ENCODE results near the gene CRYBG2. TPM values are rescaled to one million over a fixed set of nuclear protein-coding genes. Genes with fewer than 3 reads are reported as not detected.

CRYBG2 gene, protein sequence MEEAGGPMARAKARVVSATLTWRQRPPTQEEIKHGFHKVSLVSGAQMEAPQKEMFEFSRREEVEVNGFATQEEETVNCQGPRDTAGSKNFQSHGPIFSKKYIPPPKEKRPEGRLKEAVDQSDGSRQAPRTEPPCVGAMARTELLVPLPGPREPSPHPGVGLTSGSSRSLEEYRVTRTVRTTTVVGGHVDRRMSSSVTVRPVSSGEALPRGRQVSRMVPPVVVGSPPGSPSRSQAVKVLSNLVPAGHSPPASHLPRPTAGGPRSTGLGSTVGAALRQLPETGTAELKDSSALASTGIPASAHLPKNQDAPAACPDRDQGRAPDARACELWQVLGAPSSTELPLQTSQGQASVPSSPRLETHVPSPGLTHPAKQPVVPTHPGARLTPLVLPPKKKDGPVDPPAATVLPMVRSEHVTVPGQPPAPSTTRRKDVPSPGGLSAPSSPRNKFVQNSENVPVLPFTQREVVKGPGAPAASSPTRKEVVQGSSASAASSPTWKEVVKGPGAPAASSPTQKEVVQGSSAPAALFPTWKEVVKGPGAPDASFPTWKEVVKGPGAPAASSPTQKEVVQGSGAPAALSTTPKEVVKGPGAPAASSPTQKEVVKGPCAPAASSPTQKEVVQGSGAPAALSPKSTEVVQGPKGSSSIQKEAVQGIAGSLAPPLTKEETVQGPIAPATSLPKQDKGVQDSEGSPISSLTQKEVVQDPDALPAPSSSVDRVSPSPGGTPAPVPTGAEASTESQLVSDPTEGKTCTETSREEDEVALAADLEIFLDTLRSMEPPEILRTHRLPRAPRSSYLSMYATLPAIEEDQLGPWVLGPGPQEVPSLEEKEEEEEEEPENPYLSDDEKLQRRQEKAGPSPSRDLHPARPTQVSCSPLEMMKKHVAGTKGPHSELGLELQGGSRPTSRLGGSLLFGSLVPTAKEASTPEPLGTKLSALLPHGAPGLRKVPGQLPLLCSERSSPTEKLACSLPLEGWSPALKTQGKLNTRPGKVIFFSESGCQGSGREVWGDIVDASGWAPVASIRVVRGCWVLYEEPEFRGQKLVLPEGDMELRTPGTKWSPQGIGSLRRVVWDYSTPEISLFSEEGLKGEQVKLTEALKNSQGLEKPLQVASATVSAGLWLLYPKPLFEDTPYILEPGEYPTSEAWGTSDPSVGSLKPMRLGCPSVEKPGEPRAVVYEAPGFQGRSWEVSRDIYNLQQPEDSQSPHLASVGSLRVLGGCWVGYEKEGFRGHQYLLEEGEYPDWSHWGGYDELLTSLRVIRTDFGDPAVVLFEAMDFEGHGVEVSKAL (N-terminal part only)
- under 1 TPM in 1 of 10 donors, not detected in 9; 0.64 TPM for total RNA-seq
- under 1 TPM in 1 of 2 donors, not detected in 1; 0.03 TPM for polyA plus RNA-seq
- long read RNA-seq, donor 1 = 0 reads
- long read RNA-seq, donor 2 = 0 reads
- long read RNA-seq, donor 3 = 0 reads

DNA sequence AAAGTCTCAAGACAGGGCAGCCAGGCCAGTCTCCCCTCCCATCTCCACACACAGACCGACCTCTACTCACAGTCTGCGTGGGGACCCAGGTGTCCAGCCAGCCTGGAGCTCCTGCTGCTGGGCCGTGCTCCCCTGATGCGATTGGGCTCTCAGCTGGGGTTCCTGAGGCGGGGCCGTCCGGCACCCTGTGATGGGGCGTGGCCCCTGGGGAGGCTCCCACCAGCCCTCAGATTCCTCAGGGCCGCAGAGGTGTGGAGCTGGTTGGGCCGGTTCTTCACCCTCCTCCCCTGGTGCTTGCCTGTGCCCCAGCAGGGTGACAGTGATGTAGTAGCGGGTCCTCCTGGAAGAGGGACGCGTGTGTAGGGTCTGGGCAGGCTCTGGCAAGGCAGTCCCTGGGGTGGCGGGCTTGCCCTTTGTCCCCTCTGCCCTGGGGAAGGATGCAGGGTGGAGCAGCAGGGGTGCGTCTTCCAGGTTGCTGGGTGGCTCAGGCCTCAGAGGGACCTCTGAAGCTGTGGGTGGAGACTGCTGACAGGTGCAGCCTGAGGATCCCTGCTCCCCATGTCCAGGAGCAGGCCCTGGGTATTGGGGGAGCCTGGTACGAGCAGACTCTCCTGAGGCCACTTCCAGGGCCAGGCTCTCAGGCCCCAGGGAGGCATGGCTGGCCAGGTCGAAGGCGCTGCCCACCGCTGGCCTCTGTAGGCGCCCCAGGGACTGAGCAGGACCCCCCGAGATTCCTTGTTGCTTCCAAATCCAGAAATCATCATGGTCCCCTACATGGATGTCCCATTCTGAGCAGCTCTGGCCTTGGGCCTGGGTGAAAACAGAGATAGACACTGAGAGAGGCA, at the start of gene CRYBG2:
Gene CRYBG2, minus strand, starts transcription at position 155 of the 845 bp plus-strand sequence. CDS start 7,473 bp downstream, outside the sequence.
- 85 to 89% methylated on average over 21 of the region's 21 CpGs for WGBS, 2 donors
- DNase-seq (no peak), ATAC-seq (peak in 1 of 8 donors; percentile 24)
- Histone ChIP-seq H3K4me3 (no peak within 1 kb of the TSS), H3K27ac (no peak within 1 kb of the TSS), H3K4me1 (peaks cover 0 to 10% (median 0%) of the 10 kb centered on the region in 9 donors), H3K36me3 (no peaks in the 10 kb centered on the region), H3K9me3 (no peaks in the 10 kb centered on the region), H3K27me3 (peaks cover 0 to 51% (median 34%) of the 10 kb centered on the region in 7 donors)
- no peak for TF ChIP-seq CTCF (IDR thresholded peaks at IDR 0.05)
- intact Hi-C loops (cut with DNase I) = no loop called here

GRCh38 chr1:26403656-26404055, 49.7 kb upstream of the CRYBG2 start:
- DNase-seq (no peak), ATAC-seq (no peak)
- no peaks in the 10 kb centered on the region for H3K36me3 ChIP-seq
- H3K27ac ChIP-seq = no peak overlapping the region
- 29 to 48% methylated on average over 4 of the region's 4 CpGs for WGBS, 2 donors
- no peaks in the 10 kb centered on the region for H3K9me3 ChIP-seq
- TF ChIP-seq CTCF (IDR thresholded peaks at IDR 0.05) = no peak
- peaks cover 0 to under 1% (median 0%) of the 10 kb centered on the region in 9 donors for H3K4me1 ChIP-seq
- intact Hi-C loops (cut with DNase I) = no loop called here
- H3K4me3 ChIP-seq = no peak overlapping the region
- peaks cover 0 to 42% (median 33%) of the 10 kb centered on the region in 7 donors for H3K27me3 ChIP-seq

GRCh38 chr1:26401891-26402290, 48.0 kb upstream of the CRYBG2 start:
- WGBS, 2 donors = 71 to 79% methylated on average over 3 of the region's 3 CpGs
- Histone ChIP-seq H3K9me3 (no peaks in the 10 kb centered on the region), H3K27me3 (peaks cover 0 to 42% (median 27%) of the 10 kb centered on the region in 7 donors), H3K4me1 (no peaks in the 10 kb centered on the region), H3K27ac (no peak overlapping the region), H3K4me3 (no peak overlapping the region), H3K36me3 (no peaks in the 10 kb centered on the region)
- no peak for ATAC-seq
- DNase-seq = no peak
- intact Hi-C loops (cut with DNase I) = no loop called here
- TF ChIP-seq CTCF (IDR thresholded peaks at IDR 0.05) = no peak
